ENCODE measurements around the gene SLC8A2. TPM values are rescaled to one million over a fixed set of nuclear protein-coding genes. Genes with fewer than 3 reads are reported as not detected.

The SLC8A2 gene
- total RNA-seq, 1 experiment from 2014 or later: 11.3 TPM

DNA sequence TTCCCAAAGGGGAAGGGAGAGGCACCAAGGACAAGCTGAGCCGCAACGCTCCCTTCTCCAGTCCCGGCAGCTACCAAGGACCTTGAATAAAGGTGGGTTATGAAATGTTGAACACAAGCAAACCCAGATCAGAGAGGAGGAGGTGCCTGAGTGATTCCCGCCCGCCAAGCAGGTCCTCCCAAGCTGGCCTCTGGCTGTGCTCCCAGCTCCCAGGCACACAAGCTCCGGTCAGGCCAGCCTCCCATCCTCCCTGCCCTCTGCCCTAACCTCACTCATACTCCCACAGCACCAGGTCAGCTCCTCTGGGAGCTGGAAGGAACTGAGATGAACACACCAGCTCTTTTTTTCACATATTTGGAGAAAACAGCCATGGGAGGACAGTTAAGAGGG lies 39.4 kb upstream of the SLC8A2 start:
- Histone ChIP-seq H3K23ac (ENCODE audit: insufficient read length, low read depth, low read length) (no peak overlapping the region), H3K27ac (ENCODE audit: insufficient read length, low read depth, low read length) (no peak overlapping the region), H4K91ac (ENCODE audit: insufficient read length, low read depth, low read length) (no peak overlapping the region), H3K23me2 (ENCODE audit: insufficient read length, low read depth, low read length, poor library complexity, severe bottlenecking) (peaks cover 7% of the 10 kb centered on the region), H3T11ph (ENCODE audit: low read length) (no peak overlapping the region), H3K18ac (ENCODE audit: insufficient read length, low read depth, low read length) (no peak overlapping the region), H2AK5ac (ENCODE audit: insufficient read length, low read length) (no peak overlapping the region), H4K8ac (replicated peaks; ENCODE audit: insufficient read length, low read depth, low read length) (no peak overlapping the region), H3K14ac (ENCODE audit: insufficient read depth, low read length) (no peak overlapping the region; the same call in 1 of the 2 replicates), H3K9me3 (ENCODE audit: control insufficient read depth, low read depth, low read length) (no peaks in the 10 kb centered on the region), H3K79me1 (ENCODE audit: insufficient read depth, low read depth, low read length, poor library complexity, severe bottlenecking) (peaks cover 14% of the 10 kb centered on the region), H3K27me3 (ENCODE audit: insufficient read depth, low read length) (no peaks in the 10 kb centered on the region), H3K4me1 (ENCODE audit: insufficient read depth, low read length) (no peaks in the 10 kb centered on the region), H4K5ac (ENCODE audit: insufficient read length, low read depth, low read length) (no peak overlapping the region), H3K9ac (ENCODE audit: extremely low read depth, insufficient read length, low read length) (no peak overlapping the region), H3K4me2 (ENCODE audit: insufficient read depth, insufficient read length, low read length) (no peak overlapping the region), H2AFZ (ENCODE audit: low read length) (no peak overlapping the region), H2BK15ac (ENCODE audit: low read depth, low read length) (no peak overlapping the region), H3K4ac (ENCODE audit: low read depth, low read length) (no peak overlapping the region), H3K56ac (ENCODE audit: insufficient read length, low read depth, low read length) (no peak overlapping the region), H2BK120ac (ENCODE audit: low read depth, low read length, poor library complexity, severe bottlenecking) (no peak overlapping the region), H2BK5ac (ENCODE audit: insufficient read length, low read length) (no peak overlapping the region), H2BK12ac (ENCODE audit: insufficient read length, low read depth, low read length) (no peak overlapping the region), H2BK20ac (ENCODE audit: low read depth, low read length, poor library complexity, severe bottlenecking) (no peak overlapping the region), H4K20me1 (ENCODE audit: control insufficient read depth, insufficient read depth, insufficient read length) (no peaks in the 10 kb centered on the region), H3K79me2 (ENCODE audit: insufficient read depth, low read length) (peaks cover 10% of the 10 kb centered on the region; the same call in 1 of the 2 replicates)
- Mint-ChIP-seq H3K9me3 (no peaks in the 10 kb centered on the region), H3K27me3 (ENCODE audit: low read depth) (no peaks in the 10 kb centered on the region), H3K4me3 (no peak overlapping the region), H3K36me3 (ENCODE audit: insufficient read depth in 1 of 3, low read depth in 3 of 3) (peaks cover 0 to 4% (median 0%) of the 10 kb centered on the region in 3 experiments; a peak in 1 of 7 replicates), H3K4me1 (peaks cover 23 to 37% of the 10 kb centered on the region in 2 experiments), H3K27ac (no peak overlapping the region)
- DNase-seq: no peak
- TF ChIP-seq, protein P1, sequence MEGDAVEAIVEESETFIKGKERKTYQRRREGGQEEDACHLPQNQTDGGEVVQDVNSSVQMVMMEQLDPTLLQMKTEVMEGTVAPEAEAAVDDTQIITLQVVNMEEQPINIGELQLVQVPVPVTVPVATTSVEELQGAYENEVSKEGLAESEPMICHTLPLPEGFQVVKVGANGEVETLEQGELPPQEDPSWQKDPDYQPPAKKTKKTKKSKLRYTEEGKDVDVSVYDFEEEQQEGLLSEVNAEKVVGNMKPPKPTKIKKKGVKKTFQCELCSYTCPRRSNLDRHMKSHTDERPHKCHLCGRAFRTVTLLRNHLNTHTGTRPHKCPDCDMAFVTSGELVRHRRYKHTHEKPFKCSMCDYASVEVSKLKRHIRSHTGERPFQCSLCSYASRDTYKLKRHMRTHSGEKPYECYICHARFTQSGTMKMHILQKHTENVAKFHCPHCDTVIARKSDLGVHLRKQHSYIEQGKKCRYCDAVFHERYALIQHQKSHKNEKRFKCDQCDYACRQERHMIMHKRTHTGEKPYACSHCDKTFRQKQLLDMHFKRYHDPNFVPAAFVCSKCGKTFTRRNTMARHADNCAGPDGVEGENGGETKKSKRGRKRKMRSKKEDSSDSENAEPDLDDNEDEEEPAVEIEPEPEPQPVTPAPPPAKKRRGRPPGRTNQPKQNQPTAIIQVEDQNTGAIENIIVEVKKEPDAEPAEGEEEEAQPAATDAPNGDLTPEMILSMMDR (conservative IDR thresholded peaks at IDR 0.05): no peak
- no CpG with 5 or more reads among the region's 6 CpGs for WGBS (ENCODE audit: extremely low coverage, insufficient read length, low lambda C conversion rate)

Measured in H9 (cell line).